Choroid plexus epithelial cell (primary cell): ENCODE measurements around the gene NTNG2.

Source experiments
- DNase-seq: peaks from one replicate; pipeline ENCODE4 v3.0.0-alpha.2; 2010; ENCODE audit warnings: low read depth
- H3K4me3 ChIP-seq: 2 replicates; pipeline ENCODE4 v1.5.1; 2011; ENCODE audit warnings: low read depth, mild to moderate bottlenecking, control low read depth, low read length, moderate library complexity
- CTCF ChIP-seq: conservative IDR thresholded peaks from 2 replicates; pipeline ENCODE4 v1.5.1; 2011; ENCODE audit warnings: low read depth, mild to moderate bottlenecking, control low read depth, inconsistent platforms, low read length, moderate library complexity

NTNG2 gene

GRCh38 chr9:132238992-132239391 is 77.1 kb downstream of the NTNG2 start:
- no peak for TF ChIP-seq CTCF
- DNase-seq, result no peak
- no peak overlapping the region for H3K4me3 ChIP-seq

- TF ChIP-seq CTCF, result no peak
- no peak overlapping the region for H3K4me3 ChIP-seq
- no peak for DNase-seq
Measured at GRCh38 chr9:132239518-132239917, 77.7 kb downstream of the NTNG2 start.

- H3K4me3 ChIP-seq, result no peak overlapping the region
- TF ChIP-seq CTCF, result no peak
- DNase-seq, result no peak
Measured at GRCh38 chr9:132239999-132240840, 78.4 kb downstream of the NTNG2 start.

GRCh38 chr9:132240841-132241482 is 79.1 kb downstream of the NTNG2 start:
- DNase-seq, result peak; percentile 85
- H3K4me3 ChIP-seq, result peak overlapping the region; percentile 62
- TF ChIP-seq CTCF, result no peak

GRCh38 chr9:132241483-132241839 is 79.6 kb downstream of the NTNG2 start:
- peak overlapping the region; percentile 62 for H3K4me3 ChIP-seq
- no peak for DNase-seq
- TF ChIP-seq CTCF, result no peak

GRCh38 chr9:132241840-132242620 is 80.2 kb downstream of the NTNG2 start:
- DNase-seq, result peak; percentile 26
- no peak for TF ChIP-seq CTCF
- H3K4me3 ChIP-seq, result peak overlapping the region; percentile 62
